H1 (cell line): ENCODE results near the gene CEBPB. TPM values are rescaled to one million over a fixed set of nuclear protein-coding genes. Genes with fewer than 3 reads are reported as not detected.

Experiments used
- CTCF ChIA-PET: fragments of 300-600 bp; sonication (Branson Sonifier 250); formaldehyde crosslinking; loops from one replicate; lab custom pipeline; 2021; ENCODE audit not compliant: partially characterized antibody; lab: Charles Lee
- POLR2A ChIA-PET: fragments of 300-600 bp; sonication (Branson Sonifier 250); formaldehyde crosslinking; loops from one replicate; lab custom pipeline; 2021; ENCODE audit warnings: inconsistent platforms; ENCODE audit not compliant: partially characterized antibody; lab: Charles Lee
- DNase-seq, 2 experiments: peaks; one replicate each; pipeline versions ENCODE4 v3.0.0 to v3.0.0-alpha.2; 2010 to 2022; ENCODE audit warnings: low spot score in 2 of 2, low read depth in 1 of 2, mixed read lengths in 1 of 2
- FAIRE-seq: peaks from 2 replicates; lab custom pipeline; 2011; peaks lifted over from hg19 to GRCh38; lab: Jason Lieb, UNC
- H2AFZ ChIP-seq: 2 replicates; pipeline ENCODE4 v1.8.1; 2012; ENCODE audit warnings: low read length, inconsistent platforms
- H2AK5ac ChIP-seq: 2 replicates; pipeline ENCODE4 v1.6.1; 2013; ENCODE audit warnings: low read depth, low read length
- H2BK120ac ChIP-seq: replicated peaks from 2 replicates; pipeline ENCODE3; 2013; ENCODE audit warnings: low read depth, low read length, inconsistent platforms
- H2BK12ac ChIP-seq: 2 replicates; pipeline ENCODE4 v1.6.1; 2013; ENCODE audit warnings: low read depth, low read length
- H2BK15ac ChIP-seq: 2 replicates; pipeline ENCODE4 v1.6.1; 2013; ENCODE audit warnings: low read length
- H2BK20ac ChIP-seq: 2 replicates; pipeline ENCODE4 v1.6.1; 2013; ENCODE audit warnings: low read length
- H2BK5ac ChIP-seq: 2 replicates; pipeline ENCODE4 v1.6.1; 2013; ENCODE audit warnings: low read depth, low read length
- H3K14ac ChIP-seq: 2 replicates; pipeline ENCODE4 v1.6.1; 2013; ENCODE audit warnings: inconsistent platforms; ENCODE audit not compliant: insufficient read length
- H3K18ac ChIP-seq: 2 replicates; pipeline ENCODE4 v1.6.1; 2013; ENCODE audit warnings: low read length; ENCODE audit errors: extremely low read depth
- H3K23ac ChIP-seq: 2 replicates; pipeline ENCODE4 v1.6.1; 2013; ENCODE audit warnings: inconsistent platforms; ENCODE audit not compliant: insufficient read length
- H3K23me2 ChIP-seq: 2 replicates; pipeline ENCODE4 v1.6.1; 2013; ENCODE audit warnings: low read depth, low read length
- H3K27ac ChIP-seq: 2 replicates; pipeline ENCODE4 v1.6.1; 2011; ENCODE audit warnings: low read depth, low read length, inconsistent platforms
- H3K27me3 ChIP-seq, 4 experiments: replicated peaks in 1 of 4; 1 replicate in 1 of 4; 2 replicates in 3 of 4; pipeline versions ENCODE4 v1.6.1 to v1.8.1; 2011 to 2013; ENCODE audit warnings: low read length in 3 of 4, mild to moderate bottlenecking in 3 of 4, inconsistent platforms in 2 of 4, mixed read lengths in 2 of 4, moderate library complexity in 1 of 4; ENCODE audit not compliant: control insufficient read depth in 3 of 4, insufficient read depth in 3 of 4; ENCODE audit errors: extremely low read depth in 1 of 4
- H3K36me3 ChIP-seq, 4 experiments: 2 replicates each; pipeline versions ENCODE4 v1.6.1 to v1.8.1; 2011 to 2013; ENCODE audit warnings: mild to moderate bottlenecking in 4 of 4, low read length in 3 of 4, moderate library complexity in 2 of 4, control low read depth in 1 of 4, inconsistent platforms in 1 of 4; ENCODE audit not compliant: insufficient read depth in 4 of 4, control insufficient read depth in 2 of 4
- H3K4ac ChIP-seq: replicated peaks from 2 replicates; pipeline ENCODE3; 2013; ENCODE audit warnings: low read length, low read depth, mixed read lengths, inconsistent platforms; ENCODE audit not compliant: insufficient read length
- H3K4me1 ChIP-seq, 4 experiments: replicated peaks in 1 of 4; 1 replicate in 1 of 4; 2 replicates in 3 of 4; pipeline versions ENCODE4 v1.6.1 to v1.8.1; 2011 to 2013; ENCODE audit warnings: low read length in 3 of 4, inconsistent platforms in 2 of 4, mixed read lengths in 1 of 4; ENCODE audit not compliant: insufficient read depth in 4 of 4, control insufficient read depth in 3 of 4
- H3K4me2 ChIP-seq, 2 experiments: 2 replicates each; pipeline versions ENCODE4 v1.6.1 to v1.8.1; 2011 to 2013; ENCODE audit warnings: low read depth in 2 of 2, low read length in 2 of 2, control low read depth in 1 of 2, inconsistent platforms in 1 of 2, mild to moderate bottlenecking in 1 of 2; ENCODE audit not compliant: insufficient read depth in 1 of 2
- H3K4me3 ChIP-seq, 4 experiments: fragments of 200-600, 300-600 bp in 1 of 4; sonication (generic), shearing (Covaris generic), sonication (Bioruptor Twin) in 1 of 4; 2 replicates each; pipeline versions ENCODE4 v1.5.1 to v1.8.1; 2011 to 2016; ENCODE audit warnings: low read length in 4 of 4, low read depth in 3 of 4, control low read depth in 2 of 4, inconsistent platforms in 2 of 4, mild to moderate bottlenecking in 2 of 4, mixed read lengths in 1 of 4, moderate library complexity in 1 of 4; ENCODE audit not compliant: insufficient read depth in 2 of 4; ENCODE audit errors: extremely low read depth in 1 of 4
- H3K56ac ChIP-seq: replicated peaks from 2 replicates; pipeline ENCODE3; 2013; ENCODE audit warnings: low read depth, mild to moderate bottlenecking, mixed read lengths, low read length, inconsistent platforms; ENCODE audit not compliant: insufficient read length
- H3K79me1 ChIP-seq: 2 replicates; pipeline ENCODE4 v1.6.1; 2013; ENCODE audit warnings: low read depth, low read length, control low read depth
- H3K79me2 ChIP-seq, 2 experiments: 2 replicates each; pipeline versions ENCODE4 v1.6.1 to v1.8.1; 2012 to 2013; ENCODE audit warnings: low read length in 2 of 2, mild to moderate bottlenecking in 2 of 2, inconsistent platforms in 1 of 2; ENCODE audit not compliant: insufficient read depth in 2 of 2, control insufficient read depth in 1 of 2
- H3K9ac ChIP-seq, 4 experiments: replicated peaks in 1 of 4; 1 replicate in 1 of 4; 2 replicates in 3 of 4; pipeline versions ENCODE4 v1.6.1 to v1.8.1; 2011 to 2013; ENCODE audit warnings: low read depth in 3 of 4, low read length in 3 of 4, control low read depth in 2 of 4, mild to moderate bottlenecking in 2 of 4, moderate library complexity in 2 of 4, inconsistent platforms in 1 of 4; ENCODE audit errors: extremely low read depth in 1 of 4
- H3K9me3 ChIP-seq, 2 experiments: 2 replicates each; pipeline versions ENCODE4 v1.6.1 to v1.8.1; 2012 to 2013; ENCODE audit warnings: mild to moderate bottlenecking in 2 of 2, moderate library complexity in 2 of 2, control low read depth in 1 of 2, inconsistent platforms in 1 of 2, low read depth in 1 of 2, low read length in 1 of 2, mixed read lengths in 1 of 2; ENCODE audit not compliant: insufficient read depth in 2 of 2
- H4K20me1 ChIP-seq, 2 experiments: replicated peaks in 1 of 2; 2 replicates each; pipeline versions ENCODE3 to v1.8.1; 2011 to 2013; ENCODE audit warnings: inconsistent platforms in 2 of 2, low read length in 2 of 2, mild to moderate bottlenecking in 1 of 2; ENCODE audit not compliant: insufficient read depth in 2 of 2, control insufficient read depth in 1 of 2
- H4K5ac ChIP-seq: 2 replicates; pipeline ENCODE4 v1.6.1; 2013; ENCODE audit warnings: low read length, low read depth, mixed read lengths, inconsistent platforms; ENCODE audit not compliant: insufficient read length
- H4K8ac ChIP-seq: 2 replicates; pipeline ENCODE4 v1.8.0; 2013; ENCODE audit warnings: mild to moderate bottlenecking, moderate library complexity, low read length, inconsistent platforms; ENCODE audit not compliant: insufficient read depth; ENCODE audit errors: extremely low read depth
- H4K91ac ChIP-seq: replicated peaks from 2 replicates; pipeline ENCODE3; 2013; ENCODE audit warnings: low read length, mixed read lengths, inconsistent platforms; ENCODE audit not compliant: insufficient read length
- BRCA1 ChIP-seq: IDR thresholded peaks from 2 replicates; pipeline ENCODE4 v1.6.1; 2012; ENCODE audit warnings: low read depth, low read length, improper control_type of control experiment
- CBX5 ChIP-seq: fragments of 300-800, 300-1000 bp; sonication (generic); IDR thresholded peaks from 2 replicates; pipeline ENCODE4 v1.7.1; 2016; ENCODE audit warnings: antibody characterized with exemption, low read length, low read depth
- CEBPB ChIP-seq: IDR thresholded peaks from 2 replicates; pipeline ENCODE4 v1.6.1; 2012; ENCODE audit warnings: low read depth, low read length
- EP300 ChIP-seq, 2 experiments: IDR thresholded peaks; 1 replicate in 1 of 2; 2 replicates in 1 of 2; pipeline ENCODE4 v1.6.1; 2011 to 2012; ENCODE audit warnings: low read depth in 2 of 2, low read length in 2 of 2, mild to moderate bottlenecking in 2 of 2, borderline replicate concordance in 1 of 2, inconsistent platforms in 1 of 2, moderate library complexity in 1 of 2
- GABPA ChIP-seq: IDR thresholded peaks from 2 replicates; pipeline ENCODE4 v1.6.1; 2011; ENCODE audit warnings: mild to moderate bottlenecking, low read length, moderate library complexity, borderline replicate concordance; ENCODE audit not compliant: insufficient read depth
- KDM1A ChIP-seq: fragments of 200-600, 300-600 bp; sonication (generic); IDR thresholded peaks from 2 replicates; pipeline ENCODE4 v1.7.1; 2016; ENCODE audit warnings: mild to moderate bottlenecking, low read length, borderline replicate concordance
- POLR2AphosphoS5 ChIP-seq: IDR thresholded peaks from 2 replicates; pipeline ENCODE4 v1.6.1; 2011; ENCODE audit warnings: low read depth, low read length
- RAD21 ChIP-seq, 2 experiments: IDR thresholded peaks in 1 of 2; conservative IDR thresholded peaks in 1 of 2; 2 replicates each; pipeline ENCODE4 v1.6.1; 2011; ENCODE audit warnings: low read depth in 2 of 2, low read length in 2 of 2, improper control_type of control experiment in 1 of 2, inconsistent platforms in 1 of 2, mild to moderate bottlenecking in 1 of 2, moderate library complexity in 1 of 2
- SIX5 ChIP-seq: IDR thresholded peaks from 2 replicates; pipeline ENCODE4 v1.6.1; 2011; ENCODE audit warnings: mild to moderate bottlenecking, low read depth, low read length
- SP2 ChIP-seq: IDR thresholded peaks from 2 replicates; pipeline ENCODE4 v1.6.1; 2012; ENCODE audit warnings: mild to moderate bottlenecking, low read length, inconsistent platforms
- SUZ12 ChIP-seq: fragments of 200-600 bp; sonication (generic); IDR thresholded peaks from 2 replicates; pipeline ENCODE4 v1.6.1; 2012; ENCODE audit warnings: mild to moderate bottlenecking, inconsistent platforms, low read length, moderate library complexity, mixed read lengths
- TBP ChIP-seq: IDR thresholded peaks from 2 replicates; pipeline ENCODE4 v1.6.1; 2011; ENCODE audit warnings: low read depth, low read length, improper control_type of control experiment
- TCF12 ChIP-seq: IDR thresholded peaks from 2 replicates; pipeline ENCODE4 v1.6.1; 2011; ENCODE audit warnings: low read depth, mild to moderate bottlenecking, low read length
- ZNF274 ChIP-seq: IDR thresholded peaks from 2 replicates; pipeline ENCODE4 v1.7.0; 2012; ENCODE audit warnings: low read length, borderline replicate concordance; ENCODE audit errors: extremely low read depth
- WGBS, 2 experiments: shearing (Covaris generic) in 1 of 2; methylation state at CpG; one replicate each; pipeline versions ENCODE4 v1.1.6 to v1.1.7; 2013 to 2015; ENCODE audit warnings: low lambda C conversion rate in 2 of 2, mixed read lengths in 2 of 2, inconsistent platforms in 1 of 2, low coverage in 1 of 2, missing lambda C conversion rate in 1 of 2; ENCODE audit not compliant: insufficient replicate concordance in 2 of 2, insufficient coverage in 1 of 2, insufficient read length in 1 of 2; ENCODE audit errors: extremely low coverage in 1 of 2, missing lambda C conversion rate in 1 of 2; 5-methylcytosine and 5-hydroxymethylcytosine counted together
- polyA plus RNA-seq, 7 experiments: library from polyadenylated mRNA; depleted of rRNA in 3 of 7; stranded (reverse) in 5 of 7; unstranded in 2 of 7; fragments of >200 nt in 5 of 7; fragments of 200-250 nt in 2 of 7; gene quantifications; 1 replicate in 5 of 7; 2 replicates in 1 of 7; 4 replicates in 1 of 7; pipeline versions ENCODE4 v1.2.1 to v1.2.3, GENCODE V29; 2011 to 2013; ENCODE audit warnings: missing spikeins in 2 of 7, mixed read lengths in 2 of 7
- total RNA-seq: library from RNA; stranded (reverse); fragmentation: NEBNext Ultra II Directional; extraction: Animal tissue kit (Norgen Biotek cat#: 25700); gene quantifications from 2 replicates; pipeline ENCODE4 v1.2.1, GENCODE V29; 2021

CEBPB gene
- total and polyA plus RNA-seq, 2 of the 8 experiments (the other 6 are each of a cell fraction or from before 2014, with no cell fraction given) = 7.1 to 24.1 TPM

- no peak overlapping the region for H3K27ac ChIP-seq
- no peak overlapping the region for H3K23ac ChIP-seq
- H2BK20ac ChIP-seq = no peak overlapping the region
- H3K4me3 ChIP-seq = no peak overlapping the region
- ChIA-PET POLR2A (interaction anchor here (0.7 to 4.8 kb wide), 2 partner anchors 7 to 320 kb away, joined by 3 to 25 read pairs; partner anchors contain the start of gene CEBPB), CTCF (interaction anchor here (0.6 to 1.3 kb wide), 3 partner anchors 19 to 103 kb away, joined by 3 to 7 read pairs (median 6); no protein-coding TSS in a partner anchor)
- H3K27me3 ChIP-seq = no peaks in the 10 kb centered on the region
- H4K5ac ChIP-seq = no peak overlapping the region
- no peak overlapping the region for H2BK120ac ChIP-seq
- H4K91ac ChIP-seq = no peak overlapping the region
- peaks cover 0 to 9% of the 10 kb centered on the region in 2 experiments; a peak in 2 of 4 replicates for H3K79me2 ChIP-seq
- no peaks in the 10 kb centered on the region; the same call in 1 of the 2 replicates for H3K23me2 ChIP-seq
- no peak overlapping the region for H3K4ac ChIP-seq
- no peak overlapping the region for H3K14ac ChIP-seq
- peak overlapping the region; percentile 71; the same call in 1 of the 2 replicates for H2BK12ac ChIP-seq
- no peak overlapping the region for H3K9ac ChIP-seq
- H2AFZ ChIP-seq = no peak overlapping the region
- H4K8ac ChIP-seq = peak overlapping the region; percentile 9
- H2AK5ac ChIP-seq = no peak overlapping the region
- no peak overlapping the region for H2BK15ac ChIP-seq
- H4K20me1 ChIP-seq = peaks cover 0 to 3% of the 10 kb centered on the region in 2 experiments
- FAIRE-seq (no peak), DNase-seq (no peak)
- H3K79me1 ChIP-seq = peaks cover 2% of the 10 kb centered on the region
- H3K56ac ChIP-seq = no peak overlapping the region
- WGBS, 2 experiments = 84% methylated on average over 10 of the region's 11 CpGs; no CpG with 5 or more reads in 1 of the 2 experiments
- 0 out of 2 replicates have a peak overlapping the region, but pooled peaks have one; percentile 9 for H3K18ac ChIP-seq
- H2BK5ac ChIP-seq = peak overlapping the region; percentile 49; the same call in 1 of the 2 replicates
- H3K4me2 ChIP-seq = no peak overlapping the region
- no peaks in the 10 kb centered on the region for H3K36me3 ChIP-seq
- H3K4me1 ChIP-seq = peaks cover 4 to 24% (median 16%) of the 10 kb centered on the region in 4 experiments
- H3K9me3 ChIP-seq = peaks cover 2 to 4% of the 10 kb centered on the region in 2 experiments; a peak in 2 of 4 replicates
- no peak for TF ChIP-seq CEBPB
- TF ChIP-seq SIX5 = no peak
- no peak for TF ChIP-seq TCF12
- TF ChIP-seq SUZ12 = no peak
- TF ChIP-seq TBP = no peak
- no peak for TF ChIP-seq RAD21 (IDR thresholded peaks at IDR 0.05 in 1 of 2, conservative IDR thresholded peaks at IDR 0.05 in 1 of 2; ENCODE audit: low read depth in 2 of 2, low read length in 2 of 2)
- no peak for TF ChIP-seq CBX5
- TF ChIP-seq ZNF274 = no peak
- TF ChIP-seq SP2 = no peak
- TF ChIP-seq KDM1A = no peak
- TF ChIP-seq BRCA1 = no peak
- TF ChIP-seq EP300 (IDR thresholded peaks at IDR 0.05; ENCODE audit: borderline replicate concordance in 1 of 2, low read depth in 2 of 2, low read length in 2 of 2) = no peak
- TF ChIP-seq GABPA = no peak
- TF ChIP-seq POLR2AphosphoS5 = no peak
Measured at GRCh38 chr20:50198180-50198666, 7.6 kb downstream of the CEBPB start.
